ENCODE measurements around the gene FAM241A.

- TF ChIP-seq POLR2A (IDR thresholded peaks at IDR 0.05; ENCODE audit: low read depth, low read length) (no peak), POLR2AphosphoS5 (IDR thresholded peaks at IDR 0.05; ENCODE audit: low read depth, low read length) (no peak)
Observed at GRCh38 chr4:112196461-112196860, 51.2 kb downstream of the FAM241A start.
